Neural cell (in vitro differentiated cells): ENCODE results near the gene ADORA2B. TPM values are rescaled to one million over a fixed set of nuclear protein-coding genes. Genes with fewer than 3 reads are reported as not detected.

Source experiments
- H2AFZ ChIP-seq: fragments of 200-600, 300-800 bp; sonication (generic), shearing (Covaris generic); 2 replicates; pipeline ENCODE4 v1.6.0; 2014; ENCODE audit warnings: low read depth, mild to moderate bottlenecking, antibody characterized with exemption, low read length, moderate library complexity
- H3F3A ChIP-seq: fragments of 200-600 bp; shearing (Covaris generic); 2 replicates; pipeline ENCODE4 v1.6.1; 2016; ENCODE audit warnings: mild to moderate bottlenecking, moderate library complexity, mixed read lengths, antibody characterized with exemption, low read length; ENCODE audit not compliant: insufficient read depth, poor library complexity, severe bottlenecking
- H3K27ac ChIP-seq: fragments of 200-600, 300-800 bp; sonication (generic), shearing (Covaris generic); 2 replicates; pipeline ENCODE4 v1.5.1; 2014; ENCODE audit warnings: mild to moderate bottlenecking, low read length, moderate library complexity
- H3K27me3 ChIP-seq: fragments of 300-800, 200-600 bp; sonication (generic), shearing (Covaris generic); 2 replicates; pipeline ENCODE4 v1.6.0; 2014; ENCODE audit warnings: mild to moderate bottlenecking, low read depth, low read length, moderate library complexity; ENCODE audit not compliant: insufficient read depth
- H3K36me3 ChIP-seq: fragments of 300-800, 200-600 bp; sonication (generic), shearing (Covaris generic); 2 replicates; pipeline ENCODE4 v1.5.1; 2014; ENCODE audit warnings: mild to moderate bottlenecking, antibody characterized with exemption, low read length, moderate library complexity; ENCODE audit not compliant: insufficient read depth
- H3K4me2 ChIP-seq: fragments of 300-800, 200-600 bp; sonication (generic), shearing (Covaris generic); 2 replicates; pipeline ENCODE4 v1.6.0; 2014; ENCODE audit warnings: mild to moderate bottlenecking, low read length
- H3K4me3 ChIP-seq: fragments of 300-800, 200-600 bp; sonication (generic), shearing (Covaris generic); 2 replicates; pipeline ENCODE4 v1.5.1; 2014; ENCODE audit warnings: mild to moderate bottlenecking, low read length, moderate library complexity
- H3K79me2 ChIP-seq: fragments of 200-600 bp; shearing (Covaris generic); replicated peaks from 2 replicates; pipeline ENCODE4 v1.6.0; 2014; ENCODE audit warnings: mild to moderate bottlenecking, low read length, moderate library complexity; ENCODE audit not compliant: insufficient read depth
- H3K9ac ChIP-seq: fragments of 300-800, 200-600 bp; sonication (generic), shearing (Covaris generic); 2 replicates; pipeline ENCODE4 v1.6.1; 2016; ENCODE audit warnings: mild to moderate bottlenecking, low read length, mixed read lengths
- H3K9me2 ChIP-seq: fragments of 200-600 bp; shearing (Covaris generic); 2 replicates; pipeline ENCODE4 v1.6.1; 2016; ENCODE audit warnings: mild to moderate bottlenecking, low read length, mixed read lengths; ENCODE audit not compliant: insufficient read depth
- H3K9me3 ChIP-seq: fragments of 200-600, 300-800 bp; sonication (generic), shearing (Covaris generic); 2 replicates; pipeline ENCODE4 v1.6.1; 2016; ENCODE audit warnings: mild to moderate bottlenecking, mixed run types, low read length, moderate library complexity, mixed read lengths
- H4K20me1 ChIP-seq: fragments of 200-600 bp; shearing (Covaris generic); 2 replicates; pipeline ENCODE4 v1.6.1; 2016; ENCODE audit warnings: mild to moderate bottlenecking, mixed run types; ENCODE audit not compliant: insufficient read depth
- EP300 ChIP-seq: fragments of 450-650 bp; conservative IDR thresholded peaks from 2 replicates; pipeline ENCODE4 v1.6.1; 2014; ENCODE audit warnings: antibody characterized with exemption, mild to moderate bottlenecking, moderate library complexity; ENCODE audit not compliant: poor library complexity, severe bottlenecking
- EZH2 ChIP-seq: fragments of 200-600, 300-800 bp; shearing (Covaris generic), sonication (generic); IDR thresholded peaks from 2 replicates; pipeline ENCODE4 v1.6.1; 2014; ENCODE audit warnings: antibody characterized with exemption, low read length, borderline replicate concordance, mild to moderate bottlenecking; ENCODE audit not compliant: insufficient read depth, poor library complexity, severe bottlenecking
- MXI1 ChIP-seq: fragments of 450-650 bp; conservative IDR thresholded peaks from 2 replicates; pipeline ENCODE4 v1.6.1; 2014; ENCODE audit warnings: antibody characterized with exemption, mild to moderate bottlenecking; ENCODE audit not compliant: poor library complexity, severe bottlenecking
- POLR2AphosphoS5 ChIP-seq: IDR thresholded peaks from 2 replicates; pipeline ENCODE4 v1.6.1; 2012
- RAD21 ChIP-seq: fragments of 450-650 bp; conservative IDR thresholded peaks from 2 replicates; pipeline ENCODE4 v1.6.1; 2014; ENCODE audit warnings: antibody characterized with exemption, mild to moderate bottlenecking, moderate library complexity
- SMC3 ChIP-seq: fragments of 450-650 bp; conservative IDR thresholded peaks from 2 replicates; pipeline ENCODE4 v1.6.1; 2014; ENCODE audit warnings: antibody characterized with exemption, mild to moderate bottlenecking, moderate library complexity; ENCODE audit not compliant: poor library complexity
- TAF1 ChIP-seq: IDR thresholded peaks from 2 replicates; pipeline ENCODE4 v1.6.1; 2012; ENCODE audit warnings: low read depth
- polyA plus RNA-seq: library from polyadenylated mRNA; depleted of rRNA; stranded (reverse); fragments of >200 nt; gene quantifications from 2 replicates; pipeline ENCODE4 v1.2.3, GENCODE V29; 2014
- TF ChIP-seq, protein P1 (sequence below): IDR thresholded peaks from 2 replicates; pipeline ENCODE4 v1.6.1; 2012; ENCODE audit warnings: borderline replicate concordance
- TF ChIP-seq, protein P2 (sequence below): fragments of 450-650 bp; IDR thresholded peaks from 2 replicates; pipeline ENCODE4 v1.5.1; 2014; ENCODE audit warnings: antibody characterized with exemption, mild to moderate bottlenecking, moderate library complexity; ENCODE audit not compliant: poor library complexity, severe bottlenecking

The ADORA2B gene
- polyA plus RNA-seq, 1 donor from 2014 or later = 0.78 TPM

DNA sequence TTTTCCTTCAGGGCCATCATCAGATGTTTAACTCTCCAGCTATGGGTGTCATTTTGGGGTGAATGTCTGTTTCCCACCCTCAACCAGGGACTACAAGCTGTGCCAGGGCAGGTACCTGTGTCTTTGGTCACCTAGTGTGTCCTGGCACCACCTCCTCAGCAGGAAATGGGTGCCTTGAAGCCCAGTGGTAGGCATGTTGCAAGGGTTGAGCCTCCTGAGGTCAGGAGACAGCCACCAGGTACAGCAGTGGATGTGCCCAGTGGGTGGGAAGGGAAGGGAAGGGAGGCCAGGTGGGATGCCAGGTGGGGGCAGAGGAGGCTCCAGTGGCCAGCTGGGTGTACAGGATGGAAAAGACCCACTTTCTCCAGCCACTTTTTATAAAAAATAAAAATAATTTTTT lies 25.5 kb upstream of the ADORA2B start:
- Histone ChIP-seq H3K9ac (no peak overlapping the region), H3K4me3 (no peak overlapping the region), H3K9me3 (no peaks in the 10 kb centered on the region), H3F3A (no peaks in the 10 kb centered on the region), H3K79me2 (no peaks in the 10 kb centered on the region), H2AFZ (no peak overlapping the region), H3K27me3 (peaks cover 9% of the 10 kb centered on the region), H4K20me1 (no peaks in the 10 kb centered on the region), H3K4me2 (no peak overlapping the region), H3K27ac (no peak overlapping the region), H3K9me2 (no peaks in the 10 kb centered on the region), H3K36me3 (no peaks in the 10 kb centered on the region)
- TF ChIP-seq POLR2AphosphoS5 (no peak), EZH2 (no peak), RAD21 (no peak), SMC3 (no peak), EP300 (no peak), MXI1 (no peak), TAF1 (no peak)
- TF ChIP-seq, protein P1, sequence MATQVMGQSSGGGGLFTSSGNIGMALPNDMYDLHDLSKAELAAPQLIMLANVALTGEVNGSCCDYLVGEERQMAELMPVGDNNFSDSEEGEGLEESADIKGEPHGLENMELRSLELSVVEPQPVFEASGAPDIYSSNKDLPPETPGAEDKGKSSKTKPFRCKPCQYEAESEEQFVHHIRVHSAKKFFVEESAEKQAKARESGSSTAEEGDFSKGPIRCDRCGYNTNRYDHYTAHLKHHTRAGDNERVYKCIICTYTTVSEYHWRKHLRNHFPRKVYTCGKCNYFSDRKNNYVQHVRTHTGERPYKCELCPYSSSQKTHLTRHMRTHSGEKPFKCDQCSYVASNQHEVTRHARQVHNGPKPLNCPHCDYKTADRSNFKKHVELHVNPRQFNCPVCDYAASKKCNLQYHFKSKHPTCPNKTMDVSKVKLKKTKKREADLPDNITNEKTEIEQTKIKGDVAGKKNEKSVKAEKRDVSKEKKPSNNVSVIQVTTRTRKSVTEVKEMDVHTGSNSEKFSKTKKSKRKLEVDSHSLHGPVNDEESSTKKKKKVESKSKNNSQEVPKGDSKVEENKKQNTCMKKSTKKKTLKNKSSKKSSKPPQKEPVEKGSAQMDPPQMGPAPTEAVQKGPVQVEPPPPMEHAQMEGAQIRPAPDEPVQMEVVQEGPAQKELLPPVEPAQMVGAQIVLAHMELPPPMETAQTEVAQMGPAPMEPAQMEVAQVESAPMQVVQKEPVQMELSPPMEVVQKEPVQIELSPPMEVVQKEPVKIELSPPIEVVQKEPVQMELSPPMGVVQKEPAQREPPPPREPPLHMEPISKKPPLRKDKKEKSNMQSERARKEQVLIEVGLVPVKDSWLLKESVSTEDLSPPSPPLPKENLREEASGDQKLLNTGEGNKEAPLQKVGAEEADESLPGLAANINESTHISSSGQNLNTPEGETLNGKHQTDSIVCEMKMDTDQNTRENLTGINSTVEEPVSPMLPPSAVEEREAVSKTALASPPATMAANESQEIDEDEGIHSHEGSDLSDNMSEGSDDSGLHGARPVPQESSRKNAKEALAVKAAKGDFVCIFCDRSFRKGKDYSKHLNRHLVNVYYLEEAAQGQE = no peak
- TF ChIP-seq, protein P2, sequence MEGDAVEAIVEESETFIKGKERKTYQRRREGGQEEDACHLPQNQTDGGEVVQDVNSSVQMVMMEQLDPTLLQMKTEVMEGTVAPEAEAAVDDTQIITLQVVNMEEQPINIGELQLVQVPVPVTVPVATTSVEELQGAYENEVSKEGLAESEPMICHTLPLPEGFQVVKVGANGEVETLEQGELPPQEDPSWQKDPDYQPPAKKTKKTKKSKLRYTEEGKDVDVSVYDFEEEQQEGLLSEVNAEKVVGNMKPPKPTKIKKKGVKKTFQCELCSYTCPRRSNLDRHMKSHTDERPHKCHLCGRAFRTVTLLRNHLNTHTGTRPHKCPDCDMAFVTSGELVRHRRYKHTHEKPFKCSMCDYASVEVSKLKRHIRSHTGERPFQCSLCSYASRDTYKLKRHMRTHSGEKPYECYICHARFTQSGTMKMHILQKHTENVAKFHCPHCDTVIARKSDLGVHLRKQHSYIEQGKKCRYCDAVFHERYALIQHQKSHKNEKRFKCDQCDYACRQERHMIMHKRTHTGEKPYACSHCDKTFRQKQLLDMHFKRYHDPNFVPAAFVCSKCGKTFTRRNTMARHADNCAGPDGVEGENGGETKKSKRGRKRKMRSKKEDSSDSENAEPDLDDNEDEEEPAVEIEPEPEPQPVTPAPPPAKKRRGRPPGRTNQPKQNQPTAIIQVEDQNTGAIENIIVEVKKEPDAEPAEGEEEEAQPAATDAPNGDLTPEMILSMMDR = no peak

DNA sequence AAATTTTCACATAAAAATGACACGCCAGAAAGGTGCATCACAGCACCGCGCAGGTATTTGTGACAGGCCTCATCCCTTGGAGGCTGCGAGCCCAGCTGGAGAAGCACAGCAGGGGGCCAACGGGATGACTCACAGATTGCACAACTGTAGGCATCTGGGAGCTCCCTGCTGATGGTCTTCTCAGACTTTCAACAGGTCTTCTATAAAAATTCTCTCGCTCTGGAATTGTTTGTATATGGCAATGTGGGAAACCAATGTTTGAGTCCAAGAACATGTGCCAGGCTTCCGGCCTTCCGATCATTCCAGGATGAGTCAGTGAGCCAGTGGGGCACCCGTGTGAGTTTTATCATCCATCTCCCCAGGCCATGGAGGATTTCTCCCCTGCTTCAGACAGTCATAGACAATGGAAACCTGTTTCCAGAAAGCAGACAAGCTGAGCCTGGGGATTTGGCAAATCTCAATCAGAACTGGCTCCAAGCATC lies 24.1 kb upstream of the ADORA2B start:
- Histone ChIP-seq H3K79me2 (no peaks in the 10 kb centered on the region), H2AFZ (no peak overlapping the region), H3K36me3 (no peaks in the 10 kb centered on the region), H3K4me3 (no peak overlapping the region), H3K4me2 (no peak overlapping the region), H3K9me2 (no peaks in the 10 kb centered on the region), H4K20me1 (no peaks in the 10 kb centered on the region), H3F3A (no peaks in the 10 kb centered on the region), H3K9me3 (no peaks in the 10 kb centered on the region), H3K9ac (no peak overlapping the region), H3K27ac (no peak overlapping the region), H3K27me3 (peaks cover 9% of the 10 kb centered on the region)
- TF ChIP-seq RAD21 = no peak

DNA sequence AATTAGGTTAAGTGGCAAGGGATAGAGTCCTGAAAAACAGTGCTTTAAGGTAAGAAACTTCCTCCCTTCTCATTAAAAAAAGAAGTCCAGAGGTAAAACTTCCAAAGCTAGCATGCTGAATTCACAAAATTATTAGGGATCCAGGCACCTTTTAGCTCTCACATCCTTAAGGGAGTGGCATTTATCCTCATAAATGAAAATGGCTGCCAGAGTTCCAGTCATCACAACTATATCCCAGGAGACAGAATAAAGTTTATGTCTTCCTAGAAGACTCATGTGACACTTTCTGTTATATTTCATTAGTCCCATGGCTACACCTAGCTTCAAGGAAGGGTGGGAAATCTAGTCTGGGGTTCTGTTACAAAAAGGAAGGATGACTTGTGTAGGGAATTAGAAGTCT lies 23.3 kb upstream of the ADORA2B start:
- no peaks in the 10 kb centered on the region for H3K36me3 ChIP-seq
- H3K4me2 ChIP-seq = no peak overlapping the region
- H3K9me3 ChIP-seq = no peaks in the 10 kb centered on the region
- TF ChIP-seq, protein P2 = no peak
- TF ChIP-seq POLR2AphosphoS5 (no peak), EP300 (no peak), RAD21 (no peak), MXI1 (no peak), TAF1 (no peak), SMC3 (no peak), EZH2 (no peak)
- TF ChIP-seq, protein P1 = no peak
- no peak overlapping the region for H2AFZ ChIP-seq
- no peaks in the 10 kb centered on the region for H3K79me2 ChIP-seq
- H3K9ac ChIP-seq = no peak overlapping the region
- no peaks in the 10 kb centered on the region for H4K20me1 ChIP-seq
- H3K27me3 ChIP-seq = peaks cover 9% of the 10 kb centered on the region
- no peaks in the 10 kb centered on the region for H3F3A ChIP-seq
- no peak overlapping the region for H3K4me3 ChIP-seq
- H3K27ac ChIP-seq = no peak overlapping the region
- H3K9me2 ChIP-seq = no peaks in the 10 kb centered on the region
